Activated CD4-positive, alpha-beta T cell treated with anti-CD3 and anti-CD28 coated beads, Interleukin-2, amount 50 U/mL, for 1 hour (primary cell): Measurements from ENCODE around the gene NHS.
"Not testable (repeated sequence)": the region's sequence is repeated elsewhere in the genome, so short reads cannot be mapped to it uniquely, and the experiment has no call there.

Experiments
- DNase-seq: peaks from one replicate; pipeline ENCODE4 v3.0.0-alpha.2; 2020

Gene NHS

GRCh38 chrX:17553961-17554482, 179.0 kb downstream of the NHS start:
- DNase-seq, result no peak

DNA sequence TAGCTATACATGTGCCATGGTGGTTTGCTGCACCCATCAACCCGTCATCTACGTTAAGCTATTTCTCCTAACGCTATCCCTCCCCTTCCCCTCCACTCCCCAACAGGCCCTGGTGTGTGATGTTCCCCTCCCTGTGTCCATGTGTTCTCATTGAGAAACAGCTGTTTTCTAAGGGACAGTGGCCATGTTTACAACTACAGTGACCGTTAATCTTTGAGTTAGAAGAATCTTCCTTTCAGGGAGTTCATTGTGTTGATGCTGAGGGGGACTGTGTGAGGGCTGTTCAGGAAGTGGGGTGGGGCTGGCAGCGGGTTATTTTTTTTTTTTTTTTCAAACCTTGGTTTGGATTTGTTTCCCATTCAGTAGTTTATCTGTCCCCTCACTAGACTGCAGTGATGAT, 179.9 kb downstream of the NHS start:
- no peak for DNase-seq

DNA sequence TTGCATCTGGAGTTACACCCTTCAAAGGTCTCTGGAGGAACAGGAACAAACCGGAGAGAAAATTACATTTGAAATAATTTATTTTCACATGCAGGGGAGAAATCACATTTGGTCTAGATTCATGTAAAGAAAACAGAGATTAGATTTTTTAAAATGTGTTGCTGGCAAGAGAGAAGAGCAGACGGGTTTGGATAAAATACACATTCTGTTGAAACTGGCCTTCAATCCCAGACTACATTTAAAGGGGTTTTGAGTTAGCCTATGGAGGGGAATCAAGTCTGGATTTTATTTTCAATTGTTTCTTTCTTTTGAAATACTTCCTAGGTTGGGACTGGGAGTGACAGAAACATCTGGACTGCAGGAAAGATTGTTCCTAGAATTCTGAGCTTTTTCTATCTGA, 180.8 kb downstream of the NHS start:
- no peak for DNase-seq

GRCh38 chrX:17559728-17560379, 184.9 kb downstream of the NHS start:
- no peak for DNase-seq

DNA sequence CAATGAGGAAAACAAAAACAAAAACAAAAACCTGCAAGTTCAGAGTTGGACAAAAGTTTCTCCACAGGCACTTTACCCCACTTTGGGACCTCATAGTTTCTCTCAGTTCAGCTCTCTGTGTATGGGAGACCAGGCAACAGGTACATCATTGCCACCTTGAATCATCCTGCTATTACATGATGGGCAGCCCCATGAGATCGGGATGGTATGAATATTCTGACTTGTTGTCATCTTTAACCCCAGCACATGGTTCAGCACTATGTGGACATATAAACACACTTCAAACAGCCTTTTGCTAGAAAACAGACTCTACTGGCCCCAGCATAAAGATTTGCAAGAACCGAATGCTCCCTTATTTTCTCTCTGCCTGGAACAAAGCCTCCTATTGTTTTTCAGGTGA, 185.4 kb downstream of the NHS start:
- DNase-seq, result no peak

- DNase-seq, result no peak
Observed at GRCh38 chrX:17563076-17563475, 188.1 kb downstream of the NHS start.

DNA sequence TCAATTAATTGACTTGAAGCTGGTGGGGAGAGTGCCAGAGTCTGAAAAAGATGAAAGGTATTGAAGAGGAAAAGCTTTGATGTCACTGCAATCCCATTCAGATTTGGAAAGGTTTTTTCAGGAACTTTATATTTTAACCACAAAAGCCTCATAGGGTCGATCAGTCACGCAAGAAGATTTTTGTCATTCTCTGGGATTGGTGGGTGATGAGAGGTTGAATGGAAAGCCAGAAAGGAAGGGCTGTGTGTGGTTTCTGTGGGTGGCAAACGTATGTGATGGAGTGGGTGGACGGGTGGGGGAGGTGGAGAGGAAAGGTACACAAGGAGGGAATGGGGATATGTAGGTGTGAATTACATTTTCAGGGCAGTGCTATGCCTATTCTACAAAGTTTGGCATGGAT, 188.5 kb downstream of the NHS start:
- no peak for DNase-seq

GRCh38 chrX:17564689-17565409, 189.8 kb downstream of the NHS start:
- no peak for DNase-seq

GRCh38 chrX:17566740-17567139, 191.7 kb downstream of the NHS start:
- DNase-seq, result no peak

DNA sequence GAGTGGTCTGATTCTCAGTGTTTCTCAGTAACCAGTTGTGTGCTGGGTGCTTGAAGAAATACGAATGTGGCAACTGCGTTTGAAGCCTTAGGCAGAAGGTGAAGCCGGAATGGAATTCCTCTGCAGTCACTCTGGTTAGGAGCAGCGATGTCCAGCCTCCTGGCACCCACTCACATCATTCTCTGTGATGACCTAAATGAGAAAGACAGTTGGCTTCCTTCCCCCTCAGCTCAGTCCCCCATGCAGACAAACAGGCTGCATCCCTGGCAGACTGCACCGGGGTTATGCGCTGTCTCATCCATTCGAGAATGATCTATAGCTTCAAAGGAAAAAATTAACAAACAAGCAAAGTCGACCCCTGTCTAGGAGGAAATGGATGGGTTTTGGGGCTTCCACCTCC, 192.2 kb downstream of the NHS start:
- no peak for DNase-seq

DNA sequence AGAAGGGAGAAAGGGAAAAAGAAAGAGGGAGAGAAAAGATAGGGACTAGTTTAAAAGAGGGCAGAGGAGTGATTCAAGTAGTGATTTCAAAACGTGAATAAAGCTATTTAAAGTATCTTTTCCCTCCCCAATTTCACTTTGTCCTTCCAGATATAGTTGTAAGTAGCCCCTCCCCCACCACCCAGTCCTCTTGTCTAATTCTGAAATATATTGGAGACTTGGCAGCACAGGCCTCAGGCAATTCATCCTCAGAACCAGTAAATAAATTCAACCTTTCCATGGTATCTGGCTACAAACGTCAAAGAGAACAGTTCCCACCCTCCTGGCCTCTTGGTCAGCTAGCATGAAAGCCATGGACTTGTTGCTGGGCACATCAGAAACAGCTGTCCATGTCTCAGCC, 192.8 kb downstream of the NHS start:
- no peak for DNase-seq

- DNase-seq, result not testable (repeated sequence)
Observed at GRCh38 chrX:17568804-17569203, 193.8 kb downstream of the NHS start.

DNA sequence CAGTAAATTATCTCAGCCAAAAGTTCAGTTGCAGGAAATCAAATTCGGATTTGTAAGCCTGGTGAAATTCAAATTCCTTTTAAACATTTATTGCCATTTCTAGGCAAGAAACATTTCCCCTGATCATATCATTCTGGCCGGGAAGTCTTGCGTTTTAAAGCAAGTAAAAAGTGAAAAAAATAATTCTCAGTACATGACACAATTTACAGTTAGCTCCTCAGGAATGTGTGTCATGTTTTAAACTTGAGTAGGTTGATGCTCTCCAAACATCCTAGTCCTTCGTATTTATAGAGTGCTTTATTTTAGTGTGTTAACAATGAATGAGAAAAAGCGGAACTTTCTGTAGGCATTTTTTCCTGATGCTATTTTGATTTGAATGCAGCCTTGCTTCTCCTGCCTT, 204.0 kb downstream of the NHS start:
- no peak for DNase-seq

DNA sequence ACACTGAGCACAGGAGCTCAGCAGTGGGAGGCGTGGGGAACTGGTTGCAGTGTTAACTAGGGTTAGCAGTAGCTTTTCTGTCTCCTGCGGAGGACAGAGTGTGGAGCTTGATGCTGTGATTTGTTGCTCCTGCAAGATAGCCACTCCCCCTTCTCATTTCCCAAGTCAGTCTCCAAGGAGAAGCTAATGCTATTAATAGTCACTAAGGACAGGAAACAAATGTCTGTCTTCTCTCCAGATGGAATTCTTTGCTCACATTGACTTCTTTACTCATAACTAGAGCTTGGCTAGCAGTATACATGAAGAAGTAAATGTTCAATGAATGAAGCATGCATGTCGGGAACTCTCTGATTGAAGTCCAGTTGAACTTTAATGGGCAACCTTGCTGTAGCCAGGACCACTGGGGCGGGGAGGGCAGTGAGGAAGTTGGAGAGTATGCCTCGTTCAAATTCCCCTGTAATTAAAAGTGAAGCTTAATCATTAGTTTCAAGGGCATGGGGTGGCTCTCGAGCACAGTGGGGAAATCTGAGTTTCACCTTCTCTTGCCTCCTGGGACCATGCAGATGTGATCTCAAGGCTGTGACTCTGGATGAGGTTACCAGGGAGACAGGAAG, 205.6 kb downstream of the NHS start:
- no peak for DNase-seq

- no peak for DNase-seq
Observed at GRCh38 chrX:17581641-17582040, 206.6 kb downstream of the NHS start.

- no peak for DNase-seq
Observed at GRCh38 chrX:17584248-17584681, 209.3 kb downstream of the NHS start.

- DNase-seq, result no peak
Observed at GRCh38 chrX:17585006-17585405, 210.0 kb downstream of the NHS start.

DNA sequence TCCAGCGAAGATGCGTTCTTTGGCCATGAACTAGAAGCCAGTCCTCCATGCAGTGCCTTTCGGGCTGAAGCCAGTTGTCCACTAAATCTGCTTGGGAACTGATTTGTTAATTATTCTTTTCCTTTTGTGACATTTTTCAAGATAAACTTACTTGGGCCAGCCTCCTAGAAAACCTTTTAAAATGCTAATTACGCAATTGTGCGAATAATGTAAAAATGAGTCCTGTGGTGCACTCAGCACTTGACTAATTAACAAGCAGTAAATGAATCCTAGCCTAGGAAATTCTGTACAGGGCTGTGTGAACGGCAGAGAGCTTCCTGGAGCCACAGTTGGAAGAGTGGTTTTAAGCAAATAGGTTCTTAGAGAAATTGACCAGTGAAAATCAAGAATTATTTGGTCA, 212.4 kb downstream of the NHS start:
- DNase-seq, result no peak

DNA sequence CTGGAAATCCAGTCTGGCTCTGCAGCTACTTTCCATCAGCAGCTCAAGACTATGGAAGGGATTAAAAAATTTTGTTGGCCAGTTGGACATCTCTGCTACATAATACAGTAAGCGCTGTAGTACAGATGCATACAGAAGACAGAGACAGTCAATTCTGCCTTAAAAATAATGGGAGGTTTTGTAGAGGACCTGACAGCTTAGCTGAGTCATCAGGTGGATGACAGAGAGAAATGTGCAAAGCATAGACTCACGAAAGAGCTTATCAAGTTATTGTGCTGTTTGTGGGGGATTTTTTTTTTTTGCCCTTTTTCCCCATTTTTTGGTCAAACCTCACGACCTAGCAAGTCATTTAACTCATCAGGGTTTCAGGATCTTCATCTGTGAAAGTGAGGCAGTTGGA, 213.3 kb downstream of the NHS start:
- DNase-seq, result no peak

DNA sequence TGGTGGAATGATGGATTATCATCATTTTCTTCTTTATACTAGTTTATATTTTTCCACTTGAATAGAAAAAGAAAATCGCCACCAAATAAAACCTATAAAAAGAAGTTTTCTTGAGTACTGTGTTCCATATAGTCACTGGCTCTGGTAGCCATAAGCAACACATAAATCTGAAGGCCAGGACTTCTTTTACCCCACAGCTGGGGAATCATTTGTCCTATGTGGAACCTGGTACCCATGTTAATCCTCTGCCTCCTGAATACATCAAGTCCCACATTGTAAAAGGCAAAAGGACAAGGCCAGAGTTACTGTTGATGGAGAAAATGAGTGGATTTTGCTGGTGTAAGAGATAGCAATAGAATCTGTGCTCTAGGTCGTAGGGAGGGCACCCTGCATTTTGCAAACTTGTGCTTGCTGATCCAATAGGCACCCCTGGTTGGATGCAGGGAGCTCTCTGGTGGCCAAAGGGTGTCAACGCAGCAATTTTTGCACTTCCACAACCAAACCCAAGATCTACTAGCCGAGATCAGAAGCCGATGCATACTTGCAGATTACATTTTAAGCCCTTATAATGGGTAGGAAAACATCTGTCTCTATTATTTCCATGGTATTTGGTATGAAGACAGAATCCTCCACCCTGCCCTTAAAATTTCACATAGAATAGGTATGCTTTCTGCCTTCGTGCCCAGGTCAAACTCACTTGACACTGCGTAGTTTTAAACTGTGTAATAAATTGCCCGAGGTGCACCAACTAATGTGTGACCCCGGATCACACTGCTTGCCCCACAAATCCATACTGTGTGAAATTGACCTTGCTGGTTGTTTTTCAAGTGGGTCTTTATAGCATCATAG, 216.1 kb downstream of the NHS start:
- DNase-seq, result no peak

GRCh38 chrX:17591741-17592110, 216.7 kb downstream of the NHS start:
- DNase-seq, result no peak

- no peak for DNase-seq
Observed at GRCh38 chrX:17592117-17592516, 217.1 kb downstream of the NHS start.

- DNase-seq, result no peak
Observed at GRCh38 chrX:17594693-17595092, 219.7 kb downstream of the NHS start.
